CD4-positive, alpha-beta T cell treated with Interleukin-4 for 4 hours (primary cell): ENCODE measurements around the gene CDH13.

Source experiments
- DNase-seq: peaks from one replicate; pipeline ENCODE4 v3.0.0-alpha.2; 2020

CDH13 gene

GRCh38 chr16:83010776-83011720, 384.3 kb downstream of the CDH13 start:
- DNase-seq, result no peak

- no peak for DNase-seq
These were observed 385.2 kb downstream of the CDH13 start for GRCh38 chr16:83011939-83012338.

DNA sequence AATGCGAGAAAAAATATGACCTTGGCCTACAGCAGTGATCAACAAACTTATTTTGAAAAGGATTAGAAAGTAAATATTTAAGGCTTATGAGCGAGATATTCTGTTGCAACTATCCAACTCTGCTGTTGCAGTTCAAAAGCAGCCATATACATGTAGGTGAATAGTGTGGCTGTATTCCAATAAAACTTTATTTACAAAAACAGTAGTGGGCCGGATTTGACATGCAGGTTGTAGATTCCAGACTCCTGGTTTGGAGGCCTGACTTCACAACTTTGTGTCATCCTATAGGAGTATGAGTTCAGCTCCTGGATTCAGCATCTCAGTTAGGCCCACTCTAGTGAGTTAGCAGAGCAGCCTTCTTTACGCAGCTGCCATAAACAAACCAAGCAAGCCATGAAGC, 386.3 kb downstream of the CDH13 start:
- DNase-seq, result no peak

DNA sequence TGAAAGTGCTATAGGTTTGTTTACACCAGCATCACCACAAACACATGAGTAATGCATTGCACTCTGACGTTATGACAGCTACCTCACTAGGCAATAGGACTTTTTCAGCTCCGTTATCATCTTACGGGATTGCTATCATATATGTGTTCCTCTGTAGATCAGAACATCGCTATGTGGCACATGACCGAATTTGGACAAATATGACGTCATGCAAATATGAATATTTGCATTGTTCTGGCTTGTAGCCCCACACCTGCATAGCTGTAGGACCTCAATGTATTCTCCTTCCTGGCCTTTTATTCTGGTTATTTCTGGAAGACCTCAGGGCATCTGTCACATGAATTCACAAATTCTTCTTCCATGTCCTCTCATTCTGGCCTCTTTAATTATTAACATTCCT, 393.2 kb downstream of the CDH13 start:
- DNase-seq, result no peak

GRCh38 chr16:83021045-83021444, 394.3 kb downstream of the CDH13 start:
- no peak for DNase-seq

- no peak for DNase-seq
These were observed 395.0 kb downstream of the CDH13 start for GRCh38 chr16:83021746-83022145.

DNA sequence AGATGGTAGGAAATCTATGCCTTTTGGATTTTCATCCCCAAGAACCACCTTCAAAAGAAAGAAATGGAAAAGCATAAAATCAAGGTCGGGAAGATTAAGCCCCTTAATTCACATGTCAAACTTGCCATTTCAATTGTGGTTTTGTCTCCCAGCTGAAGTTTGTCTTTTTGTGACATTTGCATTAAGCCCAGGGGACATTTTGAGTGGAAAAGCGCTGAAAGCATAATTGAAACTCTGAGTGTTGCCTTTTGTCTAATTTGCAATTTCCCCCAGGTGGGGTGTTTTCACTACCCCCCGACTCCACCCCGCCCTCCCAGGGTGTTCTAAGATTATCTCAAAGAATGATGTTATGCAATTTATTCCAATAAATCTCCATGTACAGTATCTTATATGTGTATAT, 396.2 kb downstream of the CDH13 start:
- DNase-seq, result no peak

DNA sequence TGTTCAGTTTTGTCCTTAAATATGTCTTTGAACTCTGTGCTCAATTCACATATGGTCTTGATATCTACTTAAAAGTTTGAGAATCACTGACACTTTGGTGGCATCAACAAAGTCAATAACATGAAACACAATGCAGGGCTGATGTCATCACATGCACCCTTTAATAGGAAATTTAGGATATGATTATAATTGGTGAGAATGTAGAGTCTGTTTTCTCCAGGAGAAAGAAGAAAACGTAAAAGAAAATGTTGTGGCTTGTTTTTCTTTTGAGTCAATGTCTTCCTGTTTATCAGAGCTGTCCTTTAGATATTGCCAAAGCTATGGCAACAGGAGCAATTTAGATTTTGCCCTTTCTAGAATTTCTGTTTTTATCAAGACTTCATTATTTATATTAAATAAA, 396.9 kb downstream of the CDH13 start:
- no peak for DNase-seq

DNA sequence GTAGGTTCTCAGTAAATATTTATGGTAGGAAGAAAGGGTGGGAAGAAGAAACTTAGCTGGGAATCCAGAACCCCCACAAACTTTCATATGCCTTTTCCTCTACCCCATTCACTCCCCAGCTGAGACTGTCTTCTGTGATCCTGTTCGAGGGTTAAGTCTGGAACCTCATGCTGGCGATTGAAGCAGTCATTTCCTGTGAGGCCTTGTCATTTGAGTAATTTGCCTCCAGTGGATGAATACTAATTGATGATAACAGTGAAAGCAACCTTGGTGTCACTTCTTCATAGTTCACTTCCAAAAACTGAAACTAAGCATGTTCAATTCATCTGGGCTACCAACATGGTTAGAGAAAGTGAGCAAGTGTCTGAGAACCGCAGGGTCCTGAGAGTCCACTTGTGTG, 401.2 kb downstream of the CDH13 start:
- no peak for DNase-seq

DNA sequence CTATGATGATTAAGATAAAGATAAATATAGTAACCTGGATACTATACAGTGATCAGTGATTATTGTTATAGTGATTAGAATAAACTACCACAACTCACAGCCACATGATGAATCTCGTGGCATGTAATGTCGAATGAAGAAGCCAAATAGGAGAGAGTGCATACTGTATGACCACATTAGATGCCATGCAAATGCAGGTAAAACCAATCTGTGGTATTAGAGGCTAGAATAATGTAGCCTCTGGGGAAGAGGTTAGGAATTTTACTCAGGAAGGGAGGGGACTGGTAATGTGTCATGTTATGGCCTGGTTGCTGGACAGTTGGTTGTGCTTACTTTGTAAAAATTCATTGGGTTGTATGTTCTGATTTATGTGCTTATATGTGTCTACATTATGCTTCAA, 402.7 kb downstream of the CDH13 start:
- no peak for DNase-seq

GRCh38 chr16:83031524-83031923, 404.8 kb downstream of the CDH13 start:
- no peak for DNase-seq

DNA sequence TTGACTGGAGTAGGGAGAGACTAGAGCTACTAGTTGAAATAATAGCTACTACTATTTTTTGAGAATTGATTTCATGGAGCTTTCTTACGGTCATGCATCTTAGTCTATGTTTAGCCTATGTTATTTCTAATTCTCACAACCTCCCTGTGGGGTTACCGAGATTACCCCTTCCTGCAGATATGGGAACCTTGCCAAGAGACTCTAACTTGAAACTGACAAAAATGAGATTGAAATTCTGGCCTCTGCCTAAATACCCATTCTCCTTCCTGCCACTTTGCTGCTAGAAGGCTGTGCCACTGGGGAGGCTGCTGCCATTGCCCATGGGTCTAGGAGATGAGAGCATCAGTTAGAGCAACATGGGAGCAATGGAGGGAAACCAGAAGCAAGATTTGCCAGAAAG, 410.3 kb downstream of the CDH13 start:
- no peak for DNase-seq

GRCh38 chr16:83037884-83038283, 411.1 kb downstream of the CDH13 start:
- DNase-seq, result no peak

DNA sequence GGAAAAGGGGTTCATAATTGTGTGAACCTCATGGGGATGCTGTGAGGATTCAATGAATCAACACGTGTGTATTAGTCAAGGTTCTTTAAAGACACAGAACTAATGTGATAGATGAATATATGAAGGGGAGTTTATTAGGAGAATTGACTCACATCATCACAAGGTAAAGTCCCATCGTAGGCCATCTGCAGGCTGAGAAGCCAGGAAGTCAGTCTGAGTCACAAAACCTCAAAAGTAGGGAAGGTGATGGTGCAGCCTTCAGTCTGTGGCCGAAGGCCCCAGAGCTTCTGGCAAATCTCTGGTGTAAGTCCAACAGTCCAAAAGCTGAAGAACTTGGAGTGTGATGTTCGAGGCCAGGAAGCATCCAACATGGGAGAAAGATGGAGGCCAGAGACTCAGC, 413.4 kb downstream of the CDH13 start:
- DNase-seq, result no peak

DNA sequence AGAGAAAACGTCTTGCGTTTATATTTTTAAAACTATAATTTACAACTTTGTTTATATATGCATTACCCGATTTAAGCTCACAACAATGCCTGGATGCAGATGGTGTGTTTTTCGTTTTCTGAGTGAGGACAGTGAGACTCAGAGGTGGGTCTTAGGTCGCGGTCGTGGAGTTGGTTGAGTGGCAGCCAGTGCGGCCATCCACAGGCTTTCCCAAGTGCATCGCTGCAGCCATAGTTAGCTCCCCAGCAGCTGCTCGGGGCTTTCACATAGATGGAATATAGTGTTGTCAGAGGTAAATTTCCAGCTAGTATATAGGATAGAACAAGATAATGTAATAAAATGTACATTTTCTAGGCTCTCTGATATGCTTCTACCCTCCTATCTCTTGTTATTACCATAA, 417.8 kb downstream of the CDH13 start:
- DNase-seq, result no peak

DNA sequence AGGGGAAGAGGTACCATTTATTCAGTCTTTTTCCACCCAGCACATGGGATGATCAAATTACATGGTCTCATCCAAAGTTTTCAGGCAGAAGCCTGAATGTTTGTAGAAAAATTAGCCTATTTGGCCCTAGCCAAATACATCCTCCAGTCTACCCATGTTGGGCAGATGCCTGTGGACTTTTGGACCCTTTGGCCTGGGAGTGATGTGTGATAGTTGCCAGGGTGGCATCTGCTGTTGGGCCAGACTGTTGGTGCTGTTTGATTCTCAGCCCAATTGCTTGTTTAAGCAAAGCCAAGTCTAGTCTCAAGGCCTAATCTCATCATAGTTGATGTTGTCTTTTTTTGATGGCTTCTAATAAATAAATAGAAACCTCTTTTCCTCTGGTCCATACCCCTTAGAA, 419.0 kb downstream of the CDH13 start:
- no peak for DNase-seq

- DNase-seq, result no peak
These were observed 419.9 kb downstream of the CDH13 start for GRCh38 chr16:83046664-83047063.

DNA sequence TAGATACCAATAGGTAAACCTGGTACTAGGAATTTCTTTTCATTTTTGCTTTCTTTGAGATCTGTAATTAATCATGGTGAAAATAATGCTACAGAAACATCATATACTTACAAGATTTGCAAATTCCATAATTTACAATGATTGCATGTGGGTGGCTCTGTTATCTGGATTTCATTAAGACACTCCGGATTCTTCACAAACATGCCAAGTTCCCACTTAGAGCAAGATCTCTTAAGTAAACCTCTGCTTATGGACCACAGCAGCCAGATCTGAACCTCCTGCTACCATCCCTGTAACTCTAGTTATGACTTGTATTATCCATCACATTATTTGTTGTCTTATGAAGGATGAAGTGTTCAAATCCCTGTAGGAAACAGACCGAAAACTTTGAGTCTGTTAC, 424.7 kb downstream of the CDH13 start:
- DNase-seq, result no peak

- DNase-seq, result no peak
These were observed 427.5 kb downstream of the CDH13 start for GRCh38 chr16:83054283-83054682.

GRCh38 chr16:83058376-83058775, 431.6 kb downstream of the CDH13 start:
- no peak for DNase-seq

GRCh38 chr16:83059237-83059636, 432.5 kb downstream of the CDH13 start:
- DNase-seq, result no peak

DNA sequence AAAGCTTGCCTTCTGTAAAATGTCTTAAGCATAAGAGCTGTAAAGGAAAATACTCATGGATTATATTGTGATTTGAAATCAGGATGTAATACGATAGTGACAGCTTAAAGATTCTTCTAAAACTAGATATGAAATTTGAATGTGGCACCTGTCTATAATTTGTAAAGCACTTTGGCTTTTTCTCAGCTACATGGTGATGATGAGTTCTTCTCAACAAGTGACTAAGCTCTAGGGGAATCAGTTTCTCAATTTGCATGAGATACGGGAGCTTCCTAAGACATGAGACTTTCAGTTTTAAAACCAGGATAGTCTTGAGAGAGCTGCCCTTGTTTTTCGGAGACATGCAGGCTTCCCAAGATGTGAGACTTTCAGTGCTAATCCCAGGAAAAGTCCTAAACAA, 439.2 kb downstream of the CDH13 start:
- DNase-seq, result no peak

DNA sequence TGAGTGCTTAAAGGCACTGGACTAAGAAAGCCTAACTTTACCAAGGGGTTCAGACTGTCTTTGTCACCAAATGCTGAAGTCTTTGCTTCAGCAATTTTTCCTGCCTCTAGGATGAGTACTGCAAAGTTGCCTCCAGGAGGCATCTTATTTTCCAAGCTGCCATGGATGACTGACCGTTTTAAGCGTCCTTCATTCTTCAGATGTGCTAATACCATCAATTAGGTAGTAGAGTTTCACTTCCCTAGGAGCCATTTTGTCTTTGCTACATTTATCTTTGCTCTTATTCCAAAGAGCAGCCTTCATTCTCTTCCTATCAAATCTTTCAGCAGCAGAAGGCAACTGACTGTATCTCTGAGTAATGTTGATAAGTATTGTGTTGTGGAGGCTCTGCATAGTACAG, 440.1 kb downstream of the CDH13 start:
- DNase-seq, result no peak

GRCh38 chr16:83068686-83069085, 441.9 kb downstream of the CDH13 start:
- no peak for DNase-seq
